CD4-positive, alpha-beta T cell treated with Interleukin-1 beta for 1 hour (primary cell): Measurements from ENCODE around the gene MTPN.

Source experiments
- DNase-seq, 2 donors: peaks; one replicate each; pipeline ENCODE4 v3.0.0-alpha.2; 2020 to 2022

MTPN gene, protein sequence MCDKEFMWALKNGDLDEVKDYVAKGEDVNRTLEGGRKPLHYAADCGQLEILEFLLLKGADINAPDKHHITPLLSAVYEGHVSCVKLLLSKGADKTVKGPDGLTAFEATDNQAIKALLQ

DNA sequence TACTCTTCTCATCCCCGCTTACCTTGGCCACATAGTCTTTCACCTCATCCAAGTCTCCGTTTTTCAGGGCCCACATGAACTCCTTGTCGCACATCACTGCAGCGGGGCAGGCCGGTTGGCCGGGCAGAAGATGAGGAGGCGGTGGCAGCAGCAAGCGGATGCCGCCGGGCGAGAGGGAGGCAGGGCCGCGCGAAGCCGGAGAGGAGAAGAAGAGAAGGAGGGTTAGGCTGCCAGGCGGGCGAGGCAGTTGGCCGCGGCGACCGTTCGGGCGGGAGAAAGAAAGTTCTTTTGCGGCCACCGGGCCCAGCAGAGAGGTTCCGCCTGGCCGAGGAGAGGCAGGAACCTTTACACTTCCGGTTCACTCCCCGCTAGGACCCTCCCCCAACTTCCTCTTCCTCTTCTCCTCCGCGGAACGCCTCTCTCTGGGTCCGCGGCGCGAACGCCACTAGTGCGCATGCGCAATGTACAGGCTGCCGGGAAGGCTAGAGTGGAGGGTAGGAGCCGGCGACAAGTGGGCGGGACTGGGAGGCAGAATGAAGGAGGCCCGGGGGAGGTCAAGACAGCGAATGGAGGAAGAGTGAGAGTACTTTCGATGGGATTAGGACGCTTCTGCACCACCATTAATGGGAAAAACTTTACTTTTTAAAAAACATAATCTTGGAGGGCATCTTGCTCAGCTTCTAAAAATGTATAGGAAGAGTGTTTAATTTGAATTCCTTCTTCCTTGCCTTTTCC, at the start of gene MTPN:
MTPN (minus strand) TSS at position 353 of the 735 bp plus-strand sequence; CDS start at position 94, 259 bp downstream.
- peak; percentile 98 for DNase-seq

DNA sequence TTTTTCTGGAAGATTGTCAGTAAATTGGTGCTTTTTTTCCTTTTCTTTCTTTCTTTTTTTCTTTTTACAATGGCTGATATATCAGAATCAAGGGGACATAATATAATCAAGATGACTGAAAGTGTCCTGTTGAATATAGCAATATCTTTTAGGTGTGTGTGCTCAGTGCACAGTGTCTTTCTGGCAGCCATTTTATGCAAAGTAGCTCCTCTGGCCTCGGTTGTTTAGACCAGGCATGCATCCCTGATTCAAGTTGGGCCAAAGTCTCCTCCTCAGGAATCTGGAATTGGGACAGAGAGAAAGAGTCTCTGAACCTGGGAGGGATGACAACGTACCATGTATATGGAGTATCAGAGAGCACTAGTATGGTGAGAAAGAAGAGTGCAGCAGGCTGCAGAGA, 49.0 kb upstream of the MTPN start:
- no peak for DNase-seq

GRCh38 chr7:136023134-136023869, 46.1 kb upstream of the MTPN start:
- DNase-seq: no peak

GRCh38 chr7:136020556-136020955, 43.4 kb upstream of the MTPN start:
- DNase-seq: no peak

- DNase-seq: no peak
Observed at GRCh38 chr7:136018104-136018503, 40.9 kb upstream of the MTPN start.

- DNase-seq: no peak
Observed at GRCh38 chr7:136016649-136017395, 39.7 kb upstream of the MTPN start.

DNA sequence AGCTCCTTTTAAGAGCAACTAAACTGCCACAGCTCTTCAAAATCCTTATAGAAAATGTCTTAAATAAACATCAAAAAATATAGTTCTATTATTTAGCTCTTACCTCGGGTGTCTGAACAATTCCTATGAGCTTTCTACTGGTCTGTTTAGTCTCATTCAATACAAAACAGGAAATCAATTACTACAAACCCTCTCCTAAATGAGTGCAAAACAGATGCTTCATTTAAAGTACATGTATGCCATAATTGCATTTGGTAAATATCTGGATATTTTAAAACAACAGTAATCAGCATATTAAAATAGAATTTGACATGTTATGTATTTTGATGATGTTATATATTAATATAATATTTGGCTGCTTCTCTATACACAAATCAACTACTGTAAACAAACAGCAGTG, 38.5 kb upstream of the MTPN start:
- DNase-seq: no peak

DNA sequence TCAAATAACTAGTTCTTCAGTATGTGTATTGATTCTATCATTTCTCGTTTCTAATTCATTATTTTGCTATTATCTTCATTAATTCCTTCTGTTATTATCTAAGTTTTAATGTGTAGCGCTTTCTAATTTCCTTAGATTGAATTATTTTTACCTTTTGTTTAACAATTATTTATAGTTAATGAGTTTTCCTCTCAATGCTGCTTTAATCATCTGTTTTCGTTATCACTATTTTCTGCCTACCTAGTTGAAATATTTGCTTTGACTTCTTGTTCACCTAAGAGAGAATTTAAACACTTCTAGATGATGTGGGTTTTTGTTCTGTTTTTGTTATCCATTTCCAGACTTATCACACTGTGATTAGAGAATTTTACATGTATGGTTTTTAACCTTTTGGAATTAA, 37.5 kb upstream of the MTPN start:
- DNase-seq: no peak

- DNase-seq: no peak
Observed at GRCh38 chr7:136012238-136012637, 35.1 kb upstream of the MTPN start.

DNA sequence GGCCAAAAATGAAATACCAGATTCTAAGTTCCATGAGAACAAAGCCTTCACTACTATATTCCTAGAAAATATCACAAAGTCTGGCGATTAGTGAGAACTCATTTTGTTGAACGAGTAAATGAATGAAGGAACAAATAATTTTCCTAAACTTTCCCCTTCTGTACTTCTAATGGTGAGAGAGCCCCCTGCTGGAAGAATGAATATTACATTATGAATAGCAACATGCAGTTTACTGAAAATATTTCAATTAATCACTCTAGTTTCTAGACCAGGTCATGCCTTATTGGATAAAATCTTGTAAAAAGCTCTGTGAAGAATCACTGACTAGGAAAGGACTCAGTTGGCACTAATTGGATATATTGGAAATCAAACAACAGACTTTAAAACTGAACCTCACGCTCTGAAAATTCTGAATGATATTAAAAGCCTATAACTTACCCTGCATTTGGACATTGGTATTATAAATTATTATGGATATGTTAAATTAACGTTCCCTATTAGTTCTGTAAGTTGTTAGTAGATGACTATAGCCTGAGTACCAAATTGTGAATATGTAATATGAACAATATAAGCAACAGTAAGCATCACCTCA, 32.4 kb upstream of the MTPN start:
- DNase-seq: peak in 1 of 2 donors; percentile 66

DNA sequence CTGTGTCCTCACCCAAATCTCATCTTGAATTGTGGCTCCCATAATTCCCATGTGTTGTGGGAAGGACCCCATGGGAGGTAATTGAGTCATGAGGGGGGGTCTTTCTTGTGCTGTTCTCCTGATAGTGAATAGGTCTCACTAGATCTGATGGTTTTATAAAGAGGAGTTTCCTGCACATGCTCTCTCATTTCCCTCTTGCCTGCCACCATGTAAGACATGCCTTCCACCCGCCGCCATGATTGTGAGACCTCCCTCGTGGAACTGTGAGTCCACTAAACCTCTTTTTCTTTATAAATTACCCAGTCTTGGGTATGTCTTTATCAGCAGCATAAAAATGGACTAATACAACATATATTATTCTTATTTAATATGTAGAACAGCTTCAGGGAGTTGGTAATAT, 29.0 kb upstream of the MTPN start:
- DNase-seq: no peak

DNA sequence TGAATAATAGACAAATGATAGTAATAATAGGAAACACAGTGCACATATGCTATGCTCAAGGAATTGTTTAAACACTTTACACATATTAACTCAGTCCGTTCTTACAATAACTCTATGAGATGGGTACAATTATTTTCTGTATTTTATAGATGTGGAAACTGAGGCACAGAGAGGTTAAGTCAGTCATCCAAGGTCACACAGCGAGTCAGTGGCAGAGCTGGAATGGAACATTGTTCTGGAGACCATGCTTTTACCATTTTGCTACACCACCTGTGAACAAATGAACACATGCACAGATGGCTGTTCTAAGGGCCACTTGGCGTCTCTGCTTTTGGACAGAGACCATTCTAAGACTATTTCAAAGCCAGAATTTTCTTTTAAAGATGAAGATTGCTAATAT, 26.9 kb upstream of the MTPN start:
- no peak for DNase-seq

DNA sequence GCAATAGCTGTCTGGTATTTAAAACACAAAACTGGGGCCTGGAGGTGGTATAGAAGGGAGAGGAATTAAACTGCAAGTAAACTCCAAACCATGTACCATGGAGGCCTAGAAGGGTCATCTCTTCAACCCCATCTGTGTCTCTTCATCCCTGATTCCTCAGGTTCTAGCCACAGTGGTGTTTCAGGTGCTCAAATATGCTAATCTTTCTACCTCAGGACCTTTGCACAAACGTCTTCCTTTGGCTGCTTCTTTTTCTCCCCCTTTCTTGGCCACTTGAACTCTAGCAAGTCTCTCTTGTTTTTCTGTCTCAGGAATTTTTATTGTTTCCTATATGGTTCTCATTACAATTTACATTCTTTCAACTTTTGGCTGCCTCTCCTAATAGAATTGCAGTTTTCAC, 25.6 kb upstream of the MTPN start:
- DNase-seq: no peak

- no peak for DNase-seq
Observed at GRCh38 chr7:136000288-136000913, 23.2 kb upstream of the MTPN start.

GRCh38 chr7:135998081-135998480, 20.9 kb upstream of the MTPN start:
- no peak for DNase-seq

- DNase-seq: no peak
Observed at GRCh38 chr7:135995748-135996147, 18.6 kb upstream of the MTPN start.

DNA sequence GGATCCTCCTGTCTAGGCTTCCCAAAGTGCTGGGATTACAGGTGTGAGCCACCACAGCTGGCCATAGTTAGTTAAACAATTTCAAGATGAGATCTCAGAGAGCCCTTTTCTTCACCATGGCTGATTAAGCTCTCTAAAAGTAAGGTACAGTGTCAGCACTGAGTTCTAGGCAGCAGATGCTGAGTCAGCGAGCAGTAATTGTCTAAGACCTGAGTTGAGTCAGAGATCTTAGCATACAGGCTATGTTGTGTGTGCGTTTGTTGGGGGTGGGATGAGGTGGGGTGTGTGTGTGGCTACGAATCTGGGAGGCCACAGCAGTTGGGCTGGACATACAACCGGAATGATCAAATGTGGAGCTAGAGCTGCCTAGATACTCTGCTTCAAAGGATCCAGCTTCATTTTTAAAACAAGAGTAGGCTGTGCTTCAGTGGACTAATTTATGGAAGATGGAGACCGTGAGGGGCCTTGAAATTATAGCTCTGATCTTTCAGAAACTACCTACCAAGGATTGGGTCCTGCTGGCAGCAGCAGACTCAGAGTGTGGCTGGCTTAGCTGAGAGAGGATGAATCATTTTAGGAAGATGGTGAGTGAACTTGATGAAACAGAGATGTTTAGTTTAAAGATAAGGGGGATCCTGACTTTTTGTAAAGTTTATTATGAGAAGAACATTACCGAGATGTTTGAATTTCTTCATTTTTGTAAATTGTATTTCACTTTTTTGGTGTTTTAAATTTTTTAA, 17.5 kb upstream of the MTPN start:
- no peak for DNase-seq

GRCh38 chr7:135993950-135994349, 16.8 kb upstream of the MTPN start:
- DNase-seq: no peak

DNA sequence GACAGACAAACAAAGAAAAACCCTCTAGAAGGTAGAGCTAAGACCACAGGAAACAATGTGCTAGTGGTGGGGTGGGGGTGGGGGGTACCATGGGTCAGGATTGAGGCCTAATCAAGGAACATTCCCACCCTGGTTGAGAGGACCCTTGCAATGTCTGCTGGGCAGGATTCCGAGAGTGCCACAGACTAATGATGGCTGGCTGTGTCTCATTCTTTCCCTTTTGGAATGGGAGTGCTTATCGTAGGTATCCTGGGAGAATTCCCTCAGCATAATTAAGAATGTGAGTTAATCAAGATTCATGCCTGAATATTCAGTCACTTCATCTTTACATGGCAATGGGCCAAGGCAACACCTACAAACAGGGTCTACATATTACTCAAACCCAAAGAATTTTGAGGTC, 14.7 kb upstream of the MTPN start:
- no peak for DNase-seq

GRCh38 chr7:135991322-135991721, 14.2 kb upstream of the MTPN start:
- DNase-seq: no peak

DNA sequence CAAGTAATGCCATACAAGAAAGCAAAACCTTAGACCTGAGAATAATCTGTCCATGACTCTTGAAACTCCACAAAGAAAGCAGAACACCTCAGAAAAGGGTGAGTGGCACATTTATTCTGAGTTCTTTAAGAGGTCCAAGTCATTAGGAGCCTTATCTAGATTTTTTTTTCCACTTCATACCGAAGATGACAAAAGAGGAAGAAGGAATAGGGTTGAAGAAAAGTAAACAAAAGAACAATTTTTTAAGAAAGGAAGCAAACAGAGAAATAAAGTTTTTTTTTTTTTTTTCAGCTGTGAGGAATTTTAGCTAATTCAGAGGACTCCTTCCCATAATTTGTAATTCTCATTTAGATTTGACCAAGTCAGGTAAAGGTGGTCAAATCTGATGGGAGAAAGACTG, 13.1 kb upstream of the MTPN start:
- no peak for DNase-seq
